ENCODE measurements around the gene SGMS1.
A peak's percentile ranks its signal among the peaks of the same experiment; 100 is the strongest.
"Not testable (repeated sequence)": the region's sequence is repeated elsewhere in the genome, so short reads cannot be mapped to it uniquely, and the experiment has no call there.

GRCh38 chr10:50659865-50660730, 36.3 kb upstream of the SGMS1 start:
- peak in 1 of 2 donors; percentile 15 for TF ChIP-seq CTCF (conservative IDR thresholded peaks at IDR 0.05 in 1 of 2, IDR thresholded peaks at IDR 0.05 in 1 of 2; ENCODE audit: low read depth in 1 of 2, low read length in 2 of 2)
- not testable (repeated sequence) for TF ChIP-seq EZH2 (IDR thresholded peaks at IDR 0.05; ENCODE audit: low read length, missing control alignments)
